HUES6 (cell line): Measurements from ENCODE around the gene NSMF.

ENCODE experiments used
- H3K27ac ChIP-seq: 2 replicates; pipeline ENCODE4 v1.7.0; 2013; ENCODE audit warnings: low read depth, mild to moderate bottlenecking, low read length, inconsistent platforms
- H3K27me3 ChIP-seq: 2 replicates; pipeline ENCODE4 v1.6.1; 2013; ENCODE audit warnings: low read length; ENCODE audit not compliant: control insufficient read depth, insufficient read depth
- H3K36me3 ChIP-seq: 2 replicates; pipeline ENCODE4 v1.6.1; 2013; ENCODE audit warnings: low read length; ENCODE audit not compliant: control insufficient read depth, insufficient read depth
- H3K4me1 ChIP-seq: 2 replicates; pipeline ENCODE4 v1.6.1; 2013; ENCODE audit warnings: low read length; ENCODE audit not compliant: control insufficient read depth, insufficient read depth
- H3K4me3 ChIP-seq: 2 replicates; pipeline ENCODE4 v1.5.1; 2013; ENCODE audit warnings: low read depth, low read length
- H3K9ac ChIP-seq: one replicate; pipeline ENCODE4 v1.6.1; 2013; ENCODE audit warnings: mild to moderate bottlenecking, low read length
- H3K9me3 ChIP-seq: 2 replicates; pipeline ENCODE4 v1.6.1; 2013; ENCODE audit warnings: low read depth, low read length; ENCODE audit not compliant: control insufficient read depth, insufficient read depth

Gene NSMF

GRCh38 chr9:137409515-137409914 lies 49.6 kb downstream of the NSMF start:
- no peak overlapping the region for H3K4me3 ChIP-seq
- no peaks in the 10 kb centered on the region for H3K9me3 ChIP-seq
- H3K4me1 ChIP-seq, result peaks cover 3% of the 10 kb centered on the region
- no peak overlapping the region for H3K9ac ChIP-seq
- no peak overlapping the region for H3K27ac ChIP-seq
- no peaks in the 10 kb centered on the region; the same call in 1 of the 2 replicates for H3K27me3 ChIP-seq
- H3K36me3 ChIP-seq, result no peaks in the 10 kb centered on the region

- Histone ChIP-seq H3K9me3 (no peaks in the 10 kb centered on the region), H3K9ac (no peak overlapping the region), H3K27me3 (no peaks in the 10 kb centered on the region; the same call in 1 of the 2 replicates), H3K4me3 (no peak overlapping the region), H3K27ac (no peak overlapping the region), H3K4me1 (peaks cover 3% of the 10 kb centered on the region), H3K36me3 (no peaks in the 10 kb centered on the region)
Observed at GRCh38 chr9:137408651-137409405, 50.3 kb downstream of the NSMF start.

- H3K27ac ChIP-seq, result no peak overlapping the region
- no peaks in the 10 kb centered on the region for H3K36me3 ChIP-seq
- H3K4me3 ChIP-seq, result peak overlapping the region; percentile 52; the same call in 1 of the 2 replicates
- peaks cover 3% of the 10 kb centered on the region for H3K4me1 ChIP-seq
- no peaks in the 10 kb centered on the region; the same call in 1 of the 2 replicates for H3K27me3 ChIP-seq
- H3K9me3 ChIP-seq, result no peaks in the 10 kb centered on the region
- no peak overlapping the region for H3K9ac ChIP-seq
Observed at GRCh38 chr9:137407590-137408300, 51.4 kb downstream of the NSMF start.

- peak overlapping the region; percentile 52 for H3K4me3 ChIP-seq
- peak overlapping the region; percentile 30 for H3K9ac ChIP-seq
- no peaks in the 10 kb centered on the region for H3K36me3 ChIP-seq
- no peak overlapping the region for H3K27ac ChIP-seq
- peaks cover 2% of the 10 kb centered on the region for H3K4me1 ChIP-seq
- peaks cover 3% of the 10 kb centered on the region; the same call in 1 of the 2 replicates for H3K9me3 ChIP-seq
- no peaks in the 10 kb centered on the region; the same call in 1 of the 2 replicates for H3K27me3 ChIP-seq
Observed at GRCh38 chr9:137406876-137407589, 52.1 kb downstream of the NSMF start.

- Histone ChIP-seq H3K4me3 (peak overlapping the region; percentile 52; the same call in 1 of the 2 replicates), H3K4me1 (no peaks in the 10 kb centered on the region; the same call in 1 of the 2 replicates), H3K27ac (no peak overlapping the region), H3K9me3 (peaks cover 5% of the 10 kb centered on the region; the same call in 1 of the 2 replicates), H3K9ac (no peak overlapping the region), H3K36me3 (no peaks in the 10 kb centered on the region), H3K27me3 (no peaks in the 10 kb centered on the region; the same call in 1 of the 2 replicates)
Observed at GRCh38 chr9:137406085-137406760, 52.9 kb downstream of the NSMF start.

- no peaks in the 10 kb centered on the region; the same call in 1 of the 2 replicates for H3K4me1 ChIP-seq
- no peaks in the 10 kb centered on the region for H3K36me3 ChIP-seq
- H3K9me3 ChIP-seq, result peaks cover 7% of the 10 kb centered on the region
- no peak overlapping the region for H3K27ac ChIP-seq
- no peak overlapping the region for H3K4me3 ChIP-seq
- no peak overlapping the region for H3K9ac ChIP-seq
- H3K27me3 ChIP-seq, result no peaks in the 10 kb centered on the region; the same call in 1 of the 2 replicates
Observed at GRCh38 chr9:137405677-137406081, 53.5 kb downstream of the NSMF start.

- Histone ChIP-seq H3K4me3 (no peak overlapping the region), H3K27me3 (no peaks in the 10 kb centered on the region; the same call in 1 of the 2 replicates), H3K27ac (no peak overlapping the region), H3K9ac (no peak overlapping the region), H3K36me3 (no peaks in the 10 kb centered on the region), H3K9me3 (peaks cover 7% of the 10 kb centered on the region), H3K4me1 (no peaks in the 10 kb centered on the region; the same call in 1 of the 2 replicates)
Observed at GRCh38 chr9:137404961-137405567, 54.1 kb downstream of the NSMF start.

- no peak overlapping the region for H3K9ac ChIP-seq
- peaks cover 7% of the 10 kb centered on the region for H3K9me3 ChIP-seq
- H3K27me3 ChIP-seq, result no peaks in the 10 kb centered on the region; the same call in 1 of the 2 replicates
- H3K36me3 ChIP-seq, result no peaks in the 10 kb centered on the region
- H3K4me3 ChIP-seq, result no peak overlapping the region
- H3K4me1 ChIP-seq, result no peaks in the 10 kb centered on the region; the same call in 1 of the 2 replicates
- H3K27ac ChIP-seq, result no peak overlapping the region
Observed at GRCh38 chr9:137403269-137403668, 55.9 kb downstream of the NSMF start.

GRCh38 chr9:137402746-137403145 lies 56.4 kb downstream of the NSMF start:
- peaks cover 7% of the 10 kb centered on the region for H3K9me3 ChIP-seq

More at GRCh38 chr9:137402746-137403145, 56.4 kb downstream of the NSMF start:
- no peak overlapping the region for H3K4me3 ChIP-seq
- H3K4me1 ChIP-seq, result no peaks in the 10 kb centered on the region; the same call in 1 of the 2 replicates
- H3K27ac ChIP-seq, result no peak overlapping the region
- H3K9ac ChIP-seq, result no peak overlapping the region
- no peaks in the 10 kb centered on the region; the same call in 1 of the 2 replicates for H3K27me3 ChIP-seq
- no peaks in the 10 kb centered on the region for H3K36me3 ChIP-seq
